HG03159 (cell line): Measurements from ENCODE around the gene IL20RB.

ENCODE experiments used
- ATAC-seq: cut with Tn5 transposase; IDR thresholded peaks from one replicate; pipeline ENCODE4 v1.9.1; 2021; ENCODE audit warnings: mild to moderate bottlenecking, moderate library complexity; ENCODE audit not compliant: unreplicated experiment

Gene IL20RB, protein sequence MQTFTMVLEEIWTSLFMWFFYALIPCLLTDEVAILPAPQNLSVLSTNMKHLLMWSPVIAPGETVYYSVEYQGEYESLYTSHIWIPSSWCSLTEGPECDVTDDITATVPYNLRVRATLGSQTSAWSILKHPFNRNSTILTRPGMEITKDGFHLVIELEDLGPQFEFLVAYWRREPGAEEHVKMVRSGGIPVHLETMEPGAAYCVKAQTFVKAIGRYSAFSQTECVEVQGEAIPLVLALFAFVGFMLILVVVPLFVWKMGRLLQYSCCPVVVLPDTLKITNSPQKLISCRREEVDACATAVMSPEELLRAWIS

DNA sequence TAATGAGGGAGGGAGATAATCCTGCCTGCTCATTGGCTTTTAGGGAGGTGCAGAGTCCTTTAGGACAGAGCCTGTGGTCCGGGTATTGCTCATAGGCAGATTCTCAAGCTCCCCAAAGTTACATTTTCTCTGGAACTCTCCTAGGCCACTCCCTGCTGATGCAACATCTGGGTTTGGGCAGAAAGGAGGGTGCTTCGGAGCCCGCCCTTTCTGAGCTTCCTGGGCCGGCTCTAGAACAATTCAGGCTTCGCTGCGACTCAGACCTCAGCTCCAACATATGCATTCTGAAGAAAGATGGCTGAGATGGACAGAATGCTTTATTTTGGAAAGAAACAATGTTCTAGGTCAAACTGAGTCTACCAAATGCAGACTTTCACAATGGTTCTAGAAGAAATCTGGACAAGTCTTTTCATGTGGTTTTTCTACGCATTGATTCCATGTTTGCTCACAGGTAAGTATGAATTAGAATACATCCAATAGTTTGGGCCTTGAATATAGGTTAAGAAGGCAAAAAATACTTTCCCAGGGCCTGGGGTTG, at the start of gene IL20RB:
TSS of gene IL20RB (plus strand) at position 233 of the 538 bp plus-strand sequence. CDS start at position 364, 131 bp downstream.
- no peak for ATAC-seq

DNA sequence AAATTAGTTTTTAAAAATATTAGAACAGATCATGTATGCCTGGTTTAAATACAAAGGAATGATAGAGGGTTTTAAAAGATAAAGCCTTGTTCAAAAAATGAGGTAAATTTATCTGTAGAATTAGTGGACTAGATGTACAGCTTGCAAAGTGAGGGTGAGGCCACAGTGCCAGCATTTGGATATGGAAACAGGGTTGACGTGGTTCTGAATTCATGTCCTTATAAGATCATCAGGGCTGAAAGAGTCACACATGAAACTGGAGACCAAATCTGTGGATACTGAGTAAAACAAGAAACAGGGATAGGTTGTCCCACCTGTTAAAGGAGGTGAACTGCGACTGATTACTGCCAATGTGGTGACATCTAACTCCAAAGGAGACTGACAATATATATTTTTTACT, 49.5 kb upstream of the IL20RB start:
- no peak for ATAC-seq

DNA sequence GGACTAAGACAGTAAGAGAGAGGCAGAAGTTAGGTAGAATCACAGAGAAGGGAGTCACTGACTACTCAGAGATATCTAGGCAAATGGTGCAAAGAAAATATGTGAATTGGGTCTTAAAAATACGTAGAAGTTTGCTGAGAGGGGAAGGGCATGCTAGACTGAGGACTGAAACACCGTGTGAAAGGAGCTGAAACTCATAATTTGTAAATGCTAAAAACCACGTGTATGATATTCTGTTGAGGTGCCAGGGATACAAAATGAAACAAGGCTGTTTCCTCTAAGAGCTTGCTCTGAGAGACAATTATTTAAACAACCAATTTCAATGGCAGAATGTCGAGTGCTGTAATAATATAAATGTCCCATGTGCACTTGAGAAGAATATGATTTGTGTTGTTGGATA, 48.6 kb upstream of the IL20RB start:
- ATAC-seq: no peak

DNA sequence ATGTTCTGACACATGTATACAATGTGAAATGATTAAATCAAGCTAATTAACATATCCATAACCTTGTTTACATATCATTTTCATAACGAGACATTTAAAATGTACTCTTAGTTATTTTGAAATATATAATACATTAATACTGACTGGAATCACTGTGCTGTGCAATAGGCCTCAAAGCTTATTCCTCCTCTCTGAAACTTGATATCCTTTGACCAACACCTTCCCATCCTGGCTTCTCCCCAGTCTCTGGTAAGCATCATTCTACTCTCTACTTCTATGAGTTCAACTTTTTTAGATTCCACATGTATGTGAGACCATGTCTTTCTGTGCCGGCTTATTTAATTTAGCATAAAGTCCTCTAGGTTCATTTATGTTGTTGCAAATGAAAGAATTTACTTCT, 47.1 kb upstream of the IL20RB start:
- ATAC-seq: no peak

GRCh38 chr3:136913168-136913567, 44.6 kb upstream of the IL20RB start:
- ATAC-seq: no peak

DNA sequence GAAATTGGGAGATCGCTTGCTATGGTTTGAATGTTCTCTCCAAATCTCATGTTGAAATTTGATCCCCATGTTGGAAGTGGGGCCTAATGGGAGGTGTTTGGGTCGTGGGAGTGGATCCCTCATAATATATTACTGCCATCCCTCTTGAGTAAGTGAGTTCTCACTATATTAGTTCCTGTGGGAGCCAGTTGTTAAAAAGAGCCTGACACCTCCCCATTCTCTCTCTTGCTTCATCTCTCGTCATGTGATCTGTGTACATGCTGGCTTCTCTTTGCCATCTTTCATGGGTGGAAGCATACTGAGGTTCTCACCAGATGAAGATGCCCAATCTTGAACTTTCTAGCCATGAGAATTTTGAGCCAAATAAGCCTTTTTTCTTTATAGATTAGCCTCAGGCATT, 43.0 kb upstream of the IL20RB start:
- ATAC-seq: no peak

- no peak for ATAC-seq
Measured at GRCh38 chr3:136916223-136916622, 41.6 kb upstream of the IL20RB start.

DNA sequence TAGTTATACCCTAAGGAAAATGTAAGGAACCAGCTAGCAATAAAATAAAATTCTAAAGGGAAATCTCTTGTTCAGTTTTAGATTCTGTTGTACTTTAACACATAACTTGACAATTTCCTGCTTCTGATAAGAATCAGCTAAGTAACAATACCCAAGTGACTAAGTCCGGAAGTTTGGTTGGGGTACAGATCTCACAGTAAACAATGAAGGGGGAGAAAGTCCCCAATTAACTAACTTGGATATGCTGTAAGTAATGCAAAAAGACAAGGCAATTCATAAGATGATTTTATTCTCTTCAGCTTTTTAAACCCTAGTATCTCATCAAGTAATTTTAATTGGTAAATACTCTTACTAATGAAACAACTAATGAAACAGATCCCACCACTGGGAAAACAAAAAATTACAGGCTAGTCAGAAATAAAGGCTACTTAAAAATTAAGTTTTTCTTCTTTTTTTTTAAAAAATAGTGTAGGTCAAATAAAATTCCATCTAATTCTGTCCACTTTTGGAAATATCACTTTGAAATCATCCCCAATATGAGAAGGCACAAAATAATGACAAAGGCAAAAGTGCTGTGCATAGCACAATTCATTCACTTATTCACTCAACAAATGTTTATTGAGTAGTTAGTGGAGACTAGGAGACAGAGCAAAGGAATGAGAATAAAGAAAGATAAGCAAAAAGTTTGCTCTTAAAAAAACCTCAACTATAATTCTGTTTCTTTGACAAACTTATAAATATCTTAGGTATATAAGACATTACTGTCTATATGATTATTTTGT, 37.8 kb upstream of the IL20RB start:
- ATAC-seq: no peak

GRCh38 chr3:136920904-136921611, 36.7 kb upstream of the IL20RB start:
- ATAC-seq: no peak

DNA sequence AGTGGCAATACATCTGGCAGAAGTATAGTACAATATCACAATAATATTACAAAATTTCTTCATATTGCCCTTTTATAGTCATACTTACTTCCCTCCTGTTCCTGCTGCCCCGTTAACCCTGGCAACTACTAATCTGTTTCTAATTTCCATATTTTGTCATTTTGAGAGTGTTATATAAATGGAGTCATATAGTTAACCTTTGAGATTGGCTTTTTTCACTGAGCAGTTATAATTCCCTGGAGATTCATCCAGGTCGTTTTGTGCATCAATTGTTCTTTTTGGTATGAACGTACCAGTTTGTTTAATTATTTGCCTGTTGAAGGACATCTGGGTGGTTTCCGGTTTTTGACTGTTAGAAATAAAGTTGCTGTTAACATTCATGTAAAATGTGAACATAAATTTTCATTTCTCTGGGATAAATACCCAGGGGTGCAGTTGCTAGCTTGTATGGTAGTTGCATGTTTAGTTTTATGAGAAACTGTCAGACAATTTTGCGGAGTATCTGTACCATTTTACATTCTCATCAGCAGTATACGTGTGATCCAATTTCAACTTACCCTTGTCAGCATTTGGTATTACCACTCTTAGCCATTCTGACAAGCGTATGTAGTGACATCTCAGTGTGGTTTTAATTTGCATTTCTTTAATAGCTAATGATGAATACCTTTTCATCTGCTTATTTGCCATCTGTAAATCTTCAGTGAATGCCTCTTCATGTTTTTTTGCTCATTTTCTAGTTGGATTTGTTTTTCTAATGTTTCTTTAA, 32.2 kb upstream of the IL20RB start:
- ATAC-seq: peak; percentile 61

DNA sequence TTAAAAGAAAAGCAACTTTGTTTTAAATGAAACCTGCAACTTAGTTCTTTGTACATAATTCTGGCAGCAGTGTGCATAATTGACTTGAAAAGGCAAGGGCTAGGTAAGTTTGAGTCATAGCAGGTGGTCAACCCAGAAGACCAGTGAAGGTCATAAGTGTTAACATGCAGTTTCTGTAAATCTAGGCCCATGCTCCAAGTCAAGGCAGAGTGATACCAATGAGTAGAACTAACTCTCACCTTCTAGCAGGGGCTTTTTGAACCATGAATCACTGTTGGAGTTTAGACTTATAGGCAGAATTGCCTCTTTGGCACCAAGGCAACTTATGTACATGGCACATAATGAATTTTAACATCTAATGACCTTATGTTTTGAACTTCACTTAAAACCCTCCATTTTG, 29.5 kb upstream of the IL20RB start:
- no peak for ATAC-seq

GRCh38 chr3:136929977-136930670, 27.7 kb upstream of the IL20RB start:
- ATAC-seq: no peak

DNA sequence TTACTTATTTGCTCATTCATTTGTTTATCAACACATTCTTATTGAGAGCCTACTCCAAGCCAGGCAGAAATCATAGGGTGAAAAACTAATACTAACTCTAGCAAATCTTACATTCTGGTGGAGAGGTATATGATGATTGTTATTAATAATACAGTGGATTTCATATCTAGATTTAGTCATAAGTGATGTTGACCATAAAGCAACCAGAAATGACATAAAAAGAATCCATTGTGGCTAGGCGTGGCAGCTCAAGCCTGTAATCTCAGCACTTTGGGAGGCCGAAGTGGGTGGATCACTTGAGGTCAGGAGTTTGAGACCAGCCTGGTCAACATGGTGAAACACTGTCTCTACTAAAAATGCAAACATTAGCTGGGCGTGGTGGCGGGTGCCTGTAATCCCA, 26.2 kb upstream of the IL20RB start:
- ATAC-seq: no peak

GRCh38 chr3:136932523-136932922, 25.3 kb upstream of the IL20RB start:
- ATAC-seq: no peak

GRCh38 chr3:136932978-136933772, 24.6 kb upstream of the IL20RB start:
- no peak for ATAC-seq

- no peak for ATAC-seq
Measured at GRCh38 chr3:136937175-136937574, 20.6 kb upstream of the IL20RB start.

DNA sequence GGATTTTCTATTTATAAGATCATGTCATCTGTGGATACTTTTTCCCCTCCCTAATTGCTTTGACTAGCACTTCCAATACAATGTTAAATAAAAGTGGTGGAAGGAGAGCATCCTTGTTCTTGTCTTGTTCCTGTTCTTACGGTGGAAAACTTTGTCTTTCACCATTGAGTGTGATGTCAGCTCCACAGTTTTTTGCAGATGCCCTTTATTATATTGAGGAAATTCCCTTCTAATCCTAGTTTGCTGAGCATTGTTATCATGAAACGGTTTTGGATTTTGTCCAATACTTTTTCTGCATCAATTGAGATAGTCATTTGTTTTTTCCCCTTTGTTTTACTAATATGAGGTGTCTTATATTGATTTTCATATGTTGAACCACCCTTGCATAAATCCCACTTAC, 19.9 kb upstream of the IL20RB start:
- ATAC-seq: no peak

- no peak for ATAC-seq
Measured at GRCh38 chr3:136938334-136938733, 19.4 kb upstream of the IL20RB start.

DNA sequence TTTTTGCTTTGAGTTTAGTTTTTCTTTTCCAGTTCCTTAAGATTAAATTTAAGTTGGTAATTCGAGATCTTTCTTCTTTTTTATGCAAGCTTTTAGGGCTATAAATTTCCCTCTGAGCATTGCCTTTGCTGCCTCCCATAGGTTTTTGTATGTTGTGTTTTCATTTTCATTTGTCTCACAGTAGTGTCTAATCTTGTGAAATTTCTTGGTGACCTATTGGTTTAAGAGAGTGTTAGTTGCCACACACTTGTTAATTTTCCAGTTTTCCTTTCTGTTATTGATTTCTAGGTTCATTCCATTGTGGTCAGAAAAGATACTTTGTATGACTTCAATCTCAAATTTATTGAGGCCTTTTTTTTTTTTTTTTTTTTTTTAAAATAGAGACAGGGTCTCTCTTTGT, 18.3 kb upstream of the IL20RB start:
- no peak for ATAC-seq
